ENCODE data around the gene PGBD5.

The PGBD5 gene

GRCh38 chr1:230316864-230317745, 109.0 kb downstream of the PGBD5 start:
- no peak for TF ChIP-seq CTCF (IDR thresholded peaks at IDR 0.05)

GRCh38 chr1:230315099-230315498, 111.0 kb downstream of the PGBD5 start:
- no peak for TF ChIP-seq CTCF (IDR thresholded peaks at IDR 0.05)

GRCh38 chr1:230314142-230314470, 112.0 kb downstream of the PGBD5 start:
- TF ChIP-seq CTCF (IDR thresholded peaks at IDR 0.05): no peak

GRCh38 chr1:230313453-230314141, 112.5 kb downstream of the PGBD5 start:
- no peak for TF ChIP-seq CTCF (IDR thresholded peaks at IDR 0.05)

DNA sequence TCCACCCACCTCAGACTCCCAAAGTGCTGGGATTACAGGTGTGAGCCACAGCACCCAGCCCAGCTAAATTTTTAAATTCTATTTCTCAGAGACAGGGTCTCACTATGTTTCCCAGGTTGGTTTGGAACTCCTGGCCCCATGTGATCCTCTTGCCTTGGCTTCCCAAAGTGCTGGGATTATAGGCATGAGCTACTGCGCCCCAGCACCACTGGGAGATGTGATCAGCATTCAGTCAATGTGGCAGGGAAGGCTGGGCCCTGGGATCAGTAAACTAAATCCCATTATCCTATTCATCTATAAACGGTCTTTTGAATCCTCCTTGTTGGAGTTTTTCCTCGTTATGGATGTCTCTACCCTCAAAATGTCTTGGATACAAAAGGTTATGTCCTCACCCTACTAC, 113.5 kb downstream of the PGBD5 start:
- no peak for TF ChIP-seq CTCF (IDR thresholded peaks at IDR 0.05)

DNA sequence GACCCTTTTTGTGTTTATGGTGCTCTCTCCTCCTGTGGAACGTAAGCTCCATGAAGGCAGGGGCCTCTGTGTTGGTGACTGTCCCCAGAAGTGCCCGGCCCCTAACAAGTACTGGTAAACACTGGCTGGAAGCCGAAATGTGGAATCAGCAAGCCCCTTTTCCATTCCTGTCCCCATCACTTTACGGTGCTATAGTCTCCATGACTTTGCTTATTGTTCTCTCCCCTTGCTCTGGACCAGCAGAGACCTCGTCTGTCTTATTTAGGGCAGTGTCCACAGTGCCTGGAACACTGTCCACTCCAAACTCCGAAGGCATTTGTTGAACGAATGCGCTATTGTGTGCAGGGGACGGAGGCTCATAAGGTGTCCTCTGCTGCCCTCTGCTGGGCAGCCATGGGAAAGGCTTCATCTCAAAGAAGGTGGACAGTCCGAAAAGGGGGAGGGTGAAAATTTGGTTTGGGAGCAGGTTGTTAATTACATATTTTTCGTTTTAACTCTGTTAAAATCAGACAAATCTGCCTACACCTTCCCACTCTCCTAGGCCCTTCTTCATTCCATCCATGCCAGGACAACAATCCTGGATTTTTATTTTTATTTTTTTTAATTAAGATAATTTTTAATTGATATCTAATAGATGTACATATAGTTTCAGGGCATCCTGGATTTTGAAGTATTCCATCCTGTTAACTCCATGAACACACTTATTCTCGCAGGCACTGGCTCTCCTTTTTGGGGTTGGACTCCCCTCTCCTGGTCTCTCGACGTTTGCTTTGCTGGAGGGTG, 115.6 kb downstream of the PGBD5 start:
- TF ChIP-seq CTCF (IDR thresholded peaks at IDR 0.05): peak; percentile 89

DNA sequence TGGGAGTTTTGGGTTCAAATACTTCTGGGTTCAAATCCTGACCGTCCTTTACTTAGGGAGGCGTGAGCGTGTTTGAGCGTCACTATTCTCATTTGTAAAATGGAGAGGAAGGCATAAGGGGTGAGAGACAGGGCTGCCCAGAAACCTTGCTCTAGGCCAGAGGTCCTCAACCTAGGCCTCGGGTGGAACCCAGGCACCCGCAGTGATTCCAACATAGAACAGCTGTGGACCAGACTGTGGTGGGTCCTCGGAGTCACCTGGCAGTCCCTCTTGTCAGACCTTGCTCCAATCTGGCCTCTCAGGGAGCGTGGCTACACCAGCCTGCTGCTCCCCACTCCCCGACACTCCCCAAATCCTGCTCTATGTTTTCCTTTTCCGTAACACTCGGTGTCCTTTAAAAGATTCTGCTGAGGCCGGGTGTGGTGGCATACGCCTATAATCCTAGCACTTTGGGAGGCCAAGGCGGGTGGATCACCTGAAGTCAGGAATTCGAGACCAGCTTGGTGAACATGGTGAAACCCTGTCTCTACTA, 116.4 kb downstream of the PGBD5 start:
- no peak for TF ChIP-seq CTCF (IDR thresholded peaks at IDR 0.05)
